Tibial nerve (tissue), 4 donors: ENCODE measurements around the gene MTA3. TPM values are rescaled to one million over a fixed set of nuclear protein-coding genes. Genes with fewer than 3 reads are reported as not detected.

ENCODE experiments used
- DNase-seq, 2 donors: peaks; one replicate each; pipeline ENCODE4 v3.0.0-alpha.2; 2019; ENCODE audit warnings: low spot score in 2 of 2
- H3K27ac ChIP-seq, 4 donors: fragments of 200-600 bp; sonication (generic) in 3 of 4; one replicate each; pipeline ENCODE4 v1.5.1; 2017 to 2019; ENCODE audit warnings: mild to moderate bottlenecking in 1 of 4
- H3K27me3 ChIP-seq, 2 donors: fragments of 200-600 bp; sonication (generic) in 1 of 2; one replicate each; pipeline versions ENCODE4 v1.5.1 to v1.6.0; 2017 to 2019
- H3K36me3 ChIP-seq, 3 donors: fragments of 200-600 bp; sonication (generic); one replicate each; pipeline ENCODE4 v1.5.1; 2018 to 2019
- H3K4me1 ChIP-seq, 4 donors: fragments of 200-600 bp; sonication (generic) in 3 of 4; one replicate each; pipeline ENCODE4 v1.5.1; 2017 to 2019
- H3K4me3 ChIP-seq, 4 donors: fragments of 200-600 bp; sonication (generic) in 3 of 4; one replicate each; pipeline ENCODE4 v1.5.1; 2017 to 2019; ENCODE audit warnings: mild to moderate bottlenecking in 1 of 4, moderate library complexity in 1 of 4
- H3K9me3 ChIP-seq, 4 donors: fragments of 200-600 bp; sonication (generic) in 3 of 4; one replicate each; pipeline ENCODE4 v1.5.1; 2017 to 2019
- EP300 ChIP-seq, 2 donors: sonication (generic); formaldehyde crosslinking; IDR thresholded peaks; one replicate each; pipeline ENCODE4 v1.6.1; 2017; ENCODE audit warnings: antibody characterized with exemption in 2 of 2, mild to moderate bottlenecking in 1 of 2
- POLR2A ChIP-seq, 2 donors: fragments of 450-650 bp; IDR thresholded peaks; one replicate each; pipeline ENCODE4 v1.6.1; 2017; ENCODE audit warnings: antibody characterized with exemption in 2 of 2, mild to moderate bottlenecking in 2 of 2, moderate library complexity in 2 of 2
- WGBS, 2 donors: methylation state at CpG; one replicate each; pipeline ENCODE4 v1.1.5; 2018; 5-methylcytosine and 5-hydroxymethylcytosine counted together
- total RNA-seq, 4 donors: library from RNA; depleted of rRNA; stranded (reverse); fragments of >200 nt; gene quantifications; one replicate each; pipeline ENCODE4 v1.1.0, GENCODE V29; 2016
- TF ChIP-seq, protein P1 (sequence below), 5 experiments: fragments of 200-600 bp in 3 of 5; fragments of 450-650 bp in 2 of 5; sonication (generic) in 3 of 5; IDR thresholded peaks; one replicate each; pipeline ENCODE4 v1.5.1; 2016 to 2019; ENCODE audit warnings: antibody characterized with exemption in 5 of 5, mild to moderate bottlenecking in 3 of 5, moderate library complexity in 2 of 5

The MTA3 gene
- total RNA-seq, 4 donors from 2014 or later: 33.1 to 47.0 (median 42.5) TPM

DNA sequence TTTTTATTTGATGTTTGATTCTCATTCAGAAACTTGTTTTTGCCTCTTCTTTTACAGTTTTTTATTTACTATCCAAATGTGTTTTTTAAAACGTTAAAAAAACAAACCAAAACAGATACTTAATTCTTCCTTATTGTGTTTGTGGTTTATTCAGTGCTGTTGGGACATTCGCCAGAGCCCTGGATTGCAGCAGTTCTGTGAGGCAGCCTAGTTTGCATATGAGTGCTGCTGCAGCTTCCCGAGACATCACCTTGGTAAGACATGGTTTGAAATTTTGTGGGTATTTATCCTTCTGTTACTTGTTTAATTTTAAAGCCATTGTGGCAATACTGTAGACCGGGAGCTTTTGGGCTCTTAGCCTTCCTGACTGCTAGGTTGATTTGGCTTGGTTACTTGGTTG is 91.2 kb downstream of the MTA3 start:
- Histone ChIP-seq H3K4me3 (no peak overlapping the region), H3K36me3 (peaks cover 0 to 12% (median 0%) of the 10 kb centered on the region in 3 donors), H3K4me1 (peaks cover 0 to 16% (median 0%) of the 10 kb centered on the region in 4 donors), H3K27ac (no peak overlapping the region), H3K9me3 (no peaks in the 10 kb centered on the region), H3K27me3 (no peaks in the 10 kb centered on the region)
- TF ChIP-seq POLR2A (IDR thresholded peaks at IDR 0.05): no peak
- TF ChIP-seq EP300 (IDR thresholded peaks at IDR 0.05): no peak
- TF ChIP-seq, protein P1, sequence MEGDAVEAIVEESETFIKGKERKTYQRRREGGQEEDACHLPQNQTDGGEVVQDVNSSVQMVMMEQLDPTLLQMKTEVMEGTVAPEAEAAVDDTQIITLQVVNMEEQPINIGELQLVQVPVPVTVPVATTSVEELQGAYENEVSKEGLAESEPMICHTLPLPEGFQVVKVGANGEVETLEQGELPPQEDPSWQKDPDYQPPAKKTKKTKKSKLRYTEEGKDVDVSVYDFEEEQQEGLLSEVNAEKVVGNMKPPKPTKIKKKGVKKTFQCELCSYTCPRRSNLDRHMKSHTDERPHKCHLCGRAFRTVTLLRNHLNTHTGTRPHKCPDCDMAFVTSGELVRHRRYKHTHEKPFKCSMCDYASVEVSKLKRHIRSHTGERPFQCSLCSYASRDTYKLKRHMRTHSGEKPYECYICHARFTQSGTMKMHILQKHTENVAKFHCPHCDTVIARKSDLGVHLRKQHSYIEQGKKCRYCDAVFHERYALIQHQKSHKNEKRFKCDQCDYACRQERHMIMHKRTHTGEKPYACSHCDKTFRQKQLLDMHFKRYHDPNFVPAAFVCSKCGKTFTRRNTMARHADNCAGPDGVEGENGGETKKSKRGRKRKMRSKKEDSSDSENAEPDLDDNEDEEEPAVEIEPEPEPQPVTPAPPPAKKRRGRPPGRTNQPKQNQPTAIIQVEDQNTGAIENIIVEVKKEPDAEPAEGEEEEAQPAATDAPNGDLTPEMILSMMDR (IDR thresholded peaks at IDR 0.05): no peak
- 53 to 56% methylated on average over 4 of the region's 4 CpGs for WGBS, 2 donors
- peak in 1 of 2 donors; percentile 11 for DNase-seq

GRCh38 chr2:42663106-42663780 is 94.8 kb downstream of the MTA3 start:
- no peaks in the 10 kb centered on the region for H3K9me3 ChIP-seq
- peaks cover 0 to 16% (median under 1%) of the 10 kb centered on the region in 4 donors for H3K4me1 ChIP-seq
- peak in 1 of 2 donors; percentile 38 for DNase-seq
- WGBS, 2 donors: 22 to 25% methylated on average over 3 of the region's 3 CpGs
- H3K4me3 ChIP-seq: no peak overlapping the region
- H3K36me3 ChIP-seq: no peaks in the 10 kb centered on the region
- no peak for TF ChIP-seq EP300 (IDR thresholded peaks at IDR 0.05)
- TF ChIP-seq, protein P1 (IDR thresholded peaks at IDR 0.05): peak; percentile 83 to 93 (median 91)
- H3K27me3 ChIP-seq: no peaks in the 10 kb centered on the region
- H3K27ac ChIP-seq: no peak overlapping the region

DNA sequence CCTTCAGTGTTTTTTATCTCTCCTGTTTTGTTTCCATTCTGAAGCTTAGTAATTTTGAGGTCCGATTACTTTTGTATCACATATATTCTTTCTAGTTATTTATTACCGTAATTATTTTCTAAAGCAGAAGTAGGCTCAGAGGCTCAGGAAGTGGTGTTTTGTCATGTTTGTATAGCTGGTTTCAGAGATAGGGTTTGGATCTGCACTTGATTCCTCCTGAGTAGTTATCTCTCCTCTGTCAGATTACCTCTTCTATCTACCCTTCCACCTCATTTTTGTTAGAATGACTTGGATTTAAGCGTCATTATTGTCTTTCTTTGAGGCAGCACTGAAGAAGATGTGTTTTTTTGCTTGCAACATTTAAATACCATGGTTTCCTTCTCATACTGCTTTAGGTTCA is 95.4 kb downstream of the MTA3 start:
- H3K9me3 ChIP-seq: no peaks in the 10 kb centered on the region
- peaks cover 0 to 16% (median 3%) of the 10 kb centered on the region in 4 donors for H3K4me1 ChIP-seq
- DNase-seq: no peak
- TF ChIP-seq, protein P1 (IDR thresholded peaks at IDR 0.05): no peak
- TF ChIP-seq EP300 (IDR thresholded peaks at IDR 0.05): no peak
- no peak for TF ChIP-seq POLR2A (IDR thresholded peaks at IDR 0.05)
- no peaks in the 10 kb centered on the region for H3K27me3 ChIP-seq
- no peak overlapping the region for H3K27ac ChIP-seq
- H3K36me3 ChIP-seq: no peaks in the 10 kb centered on the region
- H3K4me3 ChIP-seq: no peak overlapping the region
- 75 to 82% methylated on average over 3 of the region's 3 CpGs for WGBS, 2 donors

DNA sequence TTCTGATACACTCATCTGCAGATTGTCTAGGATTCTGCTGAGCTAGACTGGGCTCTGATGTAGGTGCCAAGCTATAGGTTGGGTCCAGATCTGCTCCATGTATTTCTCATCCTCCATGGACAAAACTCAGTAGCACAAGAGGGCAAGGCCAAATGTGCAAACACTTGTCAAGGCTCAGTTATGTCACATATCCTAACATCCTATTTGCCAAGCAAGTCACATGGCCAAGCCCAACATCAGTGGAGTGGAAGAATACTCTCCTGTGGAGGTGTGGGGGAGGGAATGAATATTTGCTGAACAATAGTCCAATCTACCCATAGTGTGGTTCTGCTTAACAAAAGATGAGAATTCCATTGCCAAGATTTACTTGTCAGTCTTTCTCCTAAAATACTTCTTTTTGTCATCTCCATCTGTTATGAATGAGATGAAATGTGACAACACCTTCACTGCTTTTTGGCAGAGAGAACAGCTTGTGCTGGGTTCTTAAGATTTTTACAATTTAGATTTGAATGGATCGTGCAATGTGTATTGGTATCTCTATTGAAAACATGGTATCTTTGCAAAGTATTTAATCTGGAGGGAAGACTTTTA is 105.7 kb downstream of the MTA3 start:
- Histone ChIP-seq H3K36me3 (peaks cover 0 to 11% (median 0%) of the 10 kb centered on the region in 3 donors), H3K27me3 (no peaks in the 10 kb centered on the region), H3K4me3 (no peak overlapping the region), H3K4me1 (no peaks in the 10 kb centered on the region), H3K9me3 (no peaks in the 10 kb centered on the region), H3K27ac (no peak overlapping the region)
- WGBS, 2 donors: 95 to 100% methylated on average over 1 of the region's 1 CpG
- TF ChIP-seq, protein P1 (IDR thresholded peaks at IDR 0.05): no peak
- TF ChIP-seq EP300 (IDR thresholded peaks at IDR 0.05) (no peak), POLR2A (IDR thresholded peaks at IDR 0.05) (no peak)
- DNase-seq: no peak

GRCh38 chr2:42675815-42676214 is 107.4 kb downstream of the MTA3 start:
- TF ChIP-seq EP300 (IDR thresholded peaks at IDR 0.05) (no peak), POLR2A (IDR thresholded peaks at IDR 0.05) (no peak)
- TF ChIP-seq, protein P1 (IDR thresholded peaks at IDR 0.05): no peak
- H3K27ac ChIP-seq: no peak overlapping the region
- H3K36me3 ChIP-seq: peaks cover 0 to 14% (median 0%) of the 10 kb centered on the region in 3 donors
- H3K9me3 ChIP-seq: no peaks in the 10 kb centered on the region
- H3K4me3 ChIP-seq: no peak overlapping the region
- DNase-seq: no peak
- no peaks in the 10 kb centered on the region for H3K4me1 ChIP-seq
- 94 to 98% methylated on average over 2 of the region's 2 CpGs for WGBS, 2 donors
- H3K27me3 ChIP-seq: no peaks in the 10 kb centered on the region
